Measurements from ENCODE around the gene TTC36. TPM values are rescaled to one million over a fixed set of nuclear protein-coding genes. Genes with fewer than 3 reads are reported as not detected.

TTC36 gene
- total RNA-seq, 1 experiment from 2014 or later = 1.6 TPM

DNA sequence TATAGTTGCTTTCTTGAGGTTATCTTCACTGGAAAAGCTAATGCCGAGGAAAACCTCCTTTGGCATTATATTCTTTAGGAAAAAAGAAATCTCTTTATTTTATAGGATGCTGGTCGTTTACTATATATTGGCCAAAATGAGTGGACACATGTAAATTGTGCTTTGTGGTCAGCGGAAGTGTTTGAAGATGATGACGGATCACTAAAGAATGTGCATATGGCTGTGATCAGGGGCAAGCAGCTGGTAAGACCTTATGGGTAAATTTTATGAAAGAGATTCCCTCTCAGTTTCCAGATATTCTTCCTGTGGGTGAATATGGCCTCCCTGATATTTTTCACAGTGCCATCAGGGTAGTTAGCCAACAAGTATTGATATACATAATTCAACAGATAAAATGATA lies 29.4 kb upstream of the TTC36 start:
- Histone ChIP-seq H2BK15ac (ENCODE audit: low read depth, low read length) (no peak overlapping the region), H3K9ac (ENCODE audit: extremely low read depth, insufficient read length, low read length) (no peak overlapping the region), H3K4me2 (ENCODE audit: insufficient read depth, insufficient read length, low read length) (no peak overlapping the region), H2BK12ac (ENCODE audit: insufficient read length, low read depth, low read length) (no peak overlapping the region), H3K27me3 (ENCODE audit: insufficient read depth, low read length) (no peaks in the 10 kb centered on the region), H3K14ac (ENCODE audit: insufficient read depth, low read length) (no peak overlapping the region), H3K79me1 (ENCODE audit: insufficient read depth, low read depth, low read length, poor library complexity, severe bottlenecking) (no peaks in the 10 kb centered on the region), H2BK20ac (ENCODE audit: low read depth, low read length, poor library complexity, severe bottlenecking) (no peak overlapping the region), H3K23me2 (ENCODE audit: insufficient read length, low read depth, low read length, poor library complexity, severe bottlenecking) (no peaks in the 10 kb centered on the region), H2BK5ac (ENCODE audit: insufficient read length, low read length) (no peak overlapping the region), H3K23ac (ENCODE audit: insufficient read length, low read depth, low read length) (no peak overlapping the region), H3K4ac (ENCODE audit: low read depth, low read length) (no peak overlapping the region), H3T11ph (ENCODE audit: low read length) (no peak overlapping the region), H3K4me1 (ENCODE audit: insufficient read depth, low read length) (no peaks in the 10 kb centered on the region), H3K18ac (ENCODE audit: insufficient read length, low read depth, low read length) (no peak overlapping the region), H3K9me3 (ENCODE audit: control insufficient read depth, low read depth, low read length) (no peaks in the 10 kb centered on the region), H2AK5ac (ENCODE audit: insufficient read length, low read length) (no peak overlapping the region), H4K91ac (ENCODE audit: insufficient read length, low read depth, low read length) (no peak overlapping the region), H2BK120ac (ENCODE audit: low read depth, low read length, poor library complexity, severe bottlenecking) (no peak overlapping the region), H3K56ac (ENCODE audit: insufficient read length, low read depth, low read length) (no peak overlapping the region), H4K20me1 (ENCODE audit: control insufficient read depth, insufficient read depth, insufficient read length) (no peaks in the 10 kb centered on the region), H2AFZ (ENCODE audit: low read length) (no peak overlapping the region), H4K8ac (replicated peaks; ENCODE audit: insufficient read length, low read depth, low read length) (no peak overlapping the region), H3K79me2 (ENCODE audit: insufficient read depth, low read length) (no peaks in the 10 kb centered on the region), H3K27ac (ENCODE audit: insufficient read length, low read depth, low read length) (no peak overlapping the region), H4K5ac (ENCODE audit: insufficient read length, low read depth, low read length) (no peak overlapping the region)
- WGBS (ENCODE audit: extremely low coverage, insufficient read length, low lambda C conversion rate) = no CpG with 5 or more reads among the region's 4 CpGs
- peaks cover 56 to 91% (median 90%) of the 10 kb centered on the region in 3 experiments for H3K36me3 Mint-ChIP-seq (ENCODE audit: insufficient read depth in 1 of 3, low read depth in 3 of 3)
- no peaks in the 10 kb centered on the region for H3K27me3 Mint-ChIP-seq (ENCODE audit: low read depth)
- H3K4me3 Mint-ChIP-seq = no peak overlapping the region
- H3K4me1 Mint-ChIP-seq = no peaks in the 10 kb centered on the region
- TF ChIP-seq, protein P1, sequence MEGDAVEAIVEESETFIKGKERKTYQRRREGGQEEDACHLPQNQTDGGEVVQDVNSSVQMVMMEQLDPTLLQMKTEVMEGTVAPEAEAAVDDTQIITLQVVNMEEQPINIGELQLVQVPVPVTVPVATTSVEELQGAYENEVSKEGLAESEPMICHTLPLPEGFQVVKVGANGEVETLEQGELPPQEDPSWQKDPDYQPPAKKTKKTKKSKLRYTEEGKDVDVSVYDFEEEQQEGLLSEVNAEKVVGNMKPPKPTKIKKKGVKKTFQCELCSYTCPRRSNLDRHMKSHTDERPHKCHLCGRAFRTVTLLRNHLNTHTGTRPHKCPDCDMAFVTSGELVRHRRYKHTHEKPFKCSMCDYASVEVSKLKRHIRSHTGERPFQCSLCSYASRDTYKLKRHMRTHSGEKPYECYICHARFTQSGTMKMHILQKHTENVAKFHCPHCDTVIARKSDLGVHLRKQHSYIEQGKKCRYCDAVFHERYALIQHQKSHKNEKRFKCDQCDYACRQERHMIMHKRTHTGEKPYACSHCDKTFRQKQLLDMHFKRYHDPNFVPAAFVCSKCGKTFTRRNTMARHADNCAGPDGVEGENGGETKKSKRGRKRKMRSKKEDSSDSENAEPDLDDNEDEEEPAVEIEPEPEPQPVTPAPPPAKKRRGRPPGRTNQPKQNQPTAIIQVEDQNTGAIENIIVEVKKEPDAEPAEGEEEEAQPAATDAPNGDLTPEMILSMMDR (conservative IDR thresholded peaks at IDR 0.05) = no peak
- no peak for DNase-seq
- H3K9me3 Mint-ChIP-seq = no peaks in the 10 kb centered on the region
- no peak overlapping the region for H3K27ac Mint-ChIP-seq
